Neural cell (in vitro differentiated cells): ENCODE results near the gene ASPSCR1. TPM values are rescaled to one million over a fixed set of nuclear protein-coding genes. Genes with fewer than 3 reads are reported as not detected.

ENCODE experiments used
- H2AFZ ChIP-seq: fragments of 200-600, 300-800 bp; sonication (generic), shearing (Covaris generic); 2 replicates; pipeline ENCODE4 v1.6.0; 2014; ENCODE audit warnings: low read depth, mild to moderate bottlenecking, antibody characterized with exemption, low read length, moderate library complexity
- H3F3A ChIP-seq: fragments of 200-600 bp; shearing (Covaris generic); 2 replicates; pipeline ENCODE4 v1.6.1; 2016; ENCODE audit warnings: mild to moderate bottlenecking, moderate library complexity, mixed read lengths, antibody characterized with exemption, low read length; ENCODE audit not compliant: insufficient read depth, poor library complexity, severe bottlenecking
- H3K27ac ChIP-seq: fragments of 200-600, 300-800 bp; sonication (generic), shearing (Covaris generic); 2 replicates; pipeline ENCODE4 v1.5.1; 2014; ENCODE audit warnings: mild to moderate bottlenecking, low read length, moderate library complexity
- H3K27me3 ChIP-seq: fragments of 300-800, 200-600 bp; sonication (generic), shearing (Covaris generic); 2 replicates; pipeline ENCODE4 v1.6.0; 2014; ENCODE audit warnings: mild to moderate bottlenecking, low read depth, low read length, moderate library complexity; ENCODE audit not compliant: insufficient read depth
- H3K36me3 ChIP-seq: fragments of 300-800, 200-600 bp; sonication (generic), shearing (Covaris generic); 2 replicates; pipeline ENCODE4 v1.5.1; 2014; ENCODE audit warnings: mild to moderate bottlenecking, antibody characterized with exemption, low read length, moderate library complexity; ENCODE audit not compliant: insufficient read depth
- H3K4me2 ChIP-seq: fragments of 300-800, 200-600 bp; sonication (generic), shearing (Covaris generic); 2 replicates; pipeline ENCODE4 v1.6.0; 2014; ENCODE audit warnings: mild to moderate bottlenecking, low read length
- H3K4me3 ChIP-seq: fragments of 300-800, 200-600 bp; sonication (generic), shearing (Covaris generic); 2 replicates; pipeline ENCODE4 v1.5.1; 2014; ENCODE audit warnings: mild to moderate bottlenecking, low read length, moderate library complexity
- H3K79me2 ChIP-seq: fragments of 200-600 bp; shearing (Covaris generic); replicated peaks from 2 replicates; pipeline ENCODE4 v1.6.0; 2014; ENCODE audit warnings: mild to moderate bottlenecking, low read length, moderate library complexity; ENCODE audit not compliant: insufficient read depth
- H3K9ac ChIP-seq: fragments of 300-800, 200-600 bp; sonication (generic), shearing (Covaris generic); 2 replicates; pipeline ENCODE4 v1.6.1; 2016; ENCODE audit warnings: mild to moderate bottlenecking, low read length, mixed read lengths
- H3K9me2 ChIP-seq: fragments of 200-600 bp; shearing (Covaris generic); 2 replicates; pipeline ENCODE4 v1.6.1; 2016; ENCODE audit warnings: mild to moderate bottlenecking, low read length, mixed read lengths; ENCODE audit not compliant: insufficient read depth
- H3K9me3 ChIP-seq: fragments of 200-600, 300-800 bp; sonication (generic), shearing (Covaris generic); 2 replicates; pipeline ENCODE4 v1.6.1; 2016; ENCODE audit warnings: mild to moderate bottlenecking, mixed run types, low read length, moderate library complexity, mixed read lengths
- H4K20me1 ChIP-seq: fragments of 200-600 bp; shearing (Covaris generic); 2 replicates; pipeline ENCODE4 v1.6.1; 2016; ENCODE audit warnings: mild to moderate bottlenecking, mixed run types; ENCODE audit not compliant: insufficient read depth
- CTCF ChIP-seq: fragments of 450-650 bp; IDR thresholded peaks from 2 replicates; pipeline ENCODE4 v1.5.1; 2014; ENCODE audit warnings: antibody characterized with exemption, mild to moderate bottlenecking, moderate library complexity; ENCODE audit not compliant: poor library complexity, severe bottlenecking
- EP300 ChIP-seq: fragments of 450-650 bp; conservative IDR thresholded peaks from 2 replicates; pipeline ENCODE4 v1.6.1; 2014; ENCODE audit warnings: antibody characterized with exemption, mild to moderate bottlenecking, moderate library complexity; ENCODE audit not compliant: poor library complexity, severe bottlenecking
- EZH2 ChIP-seq: fragments of 200-600, 300-800 bp; shearing (Covaris generic), sonication (generic); IDR thresholded peaks from 2 replicates; pipeline ENCODE4 v1.6.1; 2014; ENCODE audit warnings: antibody characterized with exemption, low read length, borderline replicate concordance, mild to moderate bottlenecking; ENCODE audit not compliant: insufficient read depth, poor library complexity, severe bottlenecking
- MXI1 ChIP-seq: fragments of 450-650 bp; conservative IDR thresholded peaks from 2 replicates; pipeline ENCODE4 v1.6.1; 2014; ENCODE audit warnings: antibody characterized with exemption, mild to moderate bottlenecking; ENCODE audit not compliant: poor library complexity, severe bottlenecking
- POLR2AphosphoS5 ChIP-seq: IDR thresholded peaks from 2 replicates; pipeline ENCODE4 v1.6.1; 2012
- RAD21 ChIP-seq: fragments of 450-650 bp; conservative IDR thresholded peaks from 2 replicates; pipeline ENCODE4 v1.6.1; 2014; ENCODE audit warnings: antibody characterized with exemption, mild to moderate bottlenecking, moderate library complexity
- REST ChIP-seq: IDR thresholded peaks from 2 replicates; pipeline ENCODE4 v1.6.1; 2012; ENCODE audit warnings: borderline replicate concordance
- SMC3 ChIP-seq: fragments of 450-650 bp; conservative IDR thresholded peaks from 2 replicates; pipeline ENCODE4 v1.6.1; 2014; ENCODE audit warnings: antibody characterized with exemption, mild to moderate bottlenecking, moderate library complexity; ENCODE audit not compliant: poor library complexity
- TAF1 ChIP-seq: IDR thresholded peaks from 2 replicates; pipeline ENCODE4 v1.6.1; 2012; ENCODE audit warnings: low read depth
- polyA plus RNA-seq: library from polyadenylated mRNA; depleted of rRNA; stranded (reverse); fragments of >200 nt; gene quantifications from 2 replicates; pipeline ENCODE4 v1.2.3, GENCODE V29; 2014

ASPSCR1 gene
- polyA plus RNA-seq, 1 donor from 2014 or later, result 28.0 TPM

- H3F3A ChIP-seq, result no peaks in the 10 kb centered on the region
- no peak overlapping the region for H2AFZ ChIP-seq
- TF ChIP-seq EZH2, result no peak
- H3K36me3 ChIP-seq, result no peaks in the 10 kb centered on the region
- no peaks in the 10 kb centered on the region for H4K20me1 ChIP-seq
- no peaks in the 10 kb centered on the region for H3K9me2 ChIP-seq
- no peak overlapping the region for H3K4me2 ChIP-seq
- H3K9me3 ChIP-seq, result no peaks in the 10 kb centered on the region
- peak overlapping the region; percentile 68 for H3K4me3 ChIP-seq
- no peaks in the 10 kb centered on the region for H3K79me2 ChIP-seq
- peak overlapping the region; percentile 60 for H3K9ac ChIP-seq
- no peak overlapping the region for H3K27ac ChIP-seq
- no peaks in the 10 kb centered on the region for H3K27me3 ChIP-seq
Measured at GRCh38 chr17:82029990-82030469, 52.6 kb downstream of the ASPSCR1 start.

GRCh38 chr17:82030470-82031302, 53.3 kb downstream of the ASPSCR1 start:
- Histone ChIP-seq H3K4me2 (peak overlapping the region; percentile 25), H3K27me3 (no peaks in the 10 kb centered on the region), H3K79me2 (no peaks in the 10 kb centered on the region), H4K20me1 (no peaks in the 10 kb centered on the region), H3K9me2 (no peaks in the 10 kb centered on the region), H3K36me3 (no peaks in the 10 kb centered on the region), H2AFZ (no peak overlapping the region), H3K9ac (peak overlapping the region; percentile 60), H3K4me3 (peak overlapping the region; percentile 68), H3K9me3 (no peaks in the 10 kb centered on the region), H3F3A (no peaks in the 10 kb centered on the region), H3K27ac (peak overlapping the region; percentile 39)
- TF ChIP-seq MXI1 (no peak), CTCF (peak; percentile 90), RAD21 (peak; percentile 87), SMC3 (peak; percentile 79), EP300 (no peak), EZH2 (no peak), POLR2AphosphoS5 (peak; percentile 7), REST (no peak), TAF1 (no peak)
